K562 (cell line): Measurements from ENCODE around the gene CCDC78. TPM values are rescaled to one million over a fixed set of nuclear protein-coding genes. Genes with fewer than 3 reads are reported as not detected.

Source experiments
- CXXC5 ChIP-seq: fragments of 250-450 bp; sonication (Bioruptor Pico); IDR thresholded peaks from 2 replicates; pipeline ENCODE4 v1.8.0; 2022; ENCODE audit warnings: inconsistent platforms, mild to moderate bottlenecking, moderate library complexity
- RAD21 ChIP-seq, 2 experiments: fragments of 250-450 bp in 1 of 2; fragments of 450-650 bp in 1 of 2; sonication (Bioruptor Pico) in 1 of 2; formaldehyde crosslinking in 1 of 2; IDR thresholded peaks in 1 of 2; conservative IDR thresholded peaks in 1 of 2; 2 replicates each; pipeline versions ENCODE4 v1.4.0 to v1.8.0; 2020 to 2022; ENCODE audit warnings: mild to moderate bottlenecking in 2 of 2, moderate library complexity in 1 of 2
- RB1 ChIP-seq: fragments of 450-650 bp; IDR thresholded peaks from 2 replicates; pipeline ENCODE4 v1.6.1; 2017; ENCODE audit warnings: low read depth, mild to moderate bottlenecking
- RFX7 ChIP-seq: fragments of 250-450 bp; sonication (Bioruptor Pico); IDR thresholded peaks from 2 replicates; pipeline ENCODE4 v1.5.1; 2021; ENCODE audit warnings: mild to moderate bottlenecking
- TAF15 ChIP-seq: fragments of 200-400 bp; formaldehyde crosslinking; IDR thresholded peaks from 2 replicates; pipeline ENCODE4 v1.6.1; 2017; ENCODE audit warnings: mild to moderate bottlenecking, low read depth, low read length, moderate library complexity
- THRAP3 ChIP-seq: fragments of 450-650 bp; IDR thresholded peaks from 2 replicates; pipeline ENCODE4 v1.6.1; 2016; ENCODE audit warnings: mild to moderate bottlenecking, inconsistent platforms, borderline replicate concordance
- TOE1 ChIP-seq, 2 experiments: fragments of 450-650 bp in 1 of 2; sonication (generic) in 1 of 2; formaldehyde crosslinking in 1 of 2; IDR thresholded peaks; 2 replicates each; pipeline versions ENCODE4 v1.7.1 to v1.8.0; 2016 to 2022; ENCODE audit warnings: borderline replicate concordance in 2 of 2, mild to moderate bottlenecking in 2 of 2, antibody characterized with exemption in 1 of 2, inconsistent platforms in 1 of 2, low read depth in 1 of 2, missing genetic modification reagents in 1 of 2, moderate library complexity in 1 of 2
- ZNF274 ChIP-seq: IDR thresholded peaks from 2 replicates; pipeline ENCODE4 v1.6.1; 2011; ENCODE audit warnings: low read depth, mild to moderate bottlenecking, low read length, moderate library complexity, borderline replicate concordance
- ZNF699 ChIP-seq: fragments of 250-450 bp; sonication (Bioruptor Pico); IDR thresholded peaks from 2 replicates; pipeline ENCODE4 v1.8.0; 2021; ENCODE audit warnings: mild to moderate bottlenecking, moderate library complexity; ENCODE audit not compliant: insufficient replicate concordance
- polyA plus RNA-seq, 8 experiments: library from polyadenylated mRNA; depleted of rRNA in 4 of 8; stranded (reverse) in 5 of 8; unstranded in 3 of 8; fragments of >200 nt; fragmentation: Nextera tagmentation in 2 of 8; fragmentation: Illumina TruSeq in 1 of 8; extraction: Ambion mirVana in 2 of 8; extraction: Trizol in 1 of 8; gene quantifications; 2 replicates each; pipeline versions ENCODE4 v1.2.1 to v1.2.3, GENCODE V29; 2011 to 2014; ENCODE audit warnings: inconsistent platforms in 1 of 8, missing spikeins in 1 of 8
- total RNA-seq, 7 experiments: library from RNA; depleted of rRNA in 6 of 7; stranded (reverse); fragments of >200 nt in 6 of 7; fragmentation: Illumina TruSeq in 2 of 7; extraction: Trizol in 2 of 7; gene quantifications; 2 replicates each; pipeline versions ENCODE4 v1.2.1 to v1.2.3, GENCODE V29; 2011 to 2021; ENCODE audit warnings: low replicate concordance in 1 of 7
- TF ChIP-seq, protein P1 (sequence below): fragments of 250-450 bp; sonication (Bioruptor Pico); IDR thresholded peaks from 2 replicates; pipeline ENCODE4 v1.5.0; 2021; ENCODE audit warnings: mild to moderate bottlenecking, moderate library complexity
- TF ChIP-seq, protein P2 (sequence below): sonication (generic); formaldehyde crosslinking; IDR thresholded peaks from 2 replicates; pipeline ENCODE4 v1.8.1; 2023; ENCODE audit warnings: missing genetic modification reagents, mild to moderate bottlenecking, borderline replicate concordance
- TF ChIP-seq, protein P3 (sequence below): fragments of 200-400 bp; formaldehyde crosslinking; IDR thresholded peaks from 2 replicates; pipeline ENCODE4 v1.6.1; 2017; ENCODE audit warnings: mild to moderate bottlenecking, low read depth, low read length, moderate library complexity

CCDC78 gene
- total and polyA plus RNA-seq, 9 of the 15 experiments (the other 6 are each of a cell fraction or from before 2014, with no cell fraction given): 0.24 to 17.7 (median 2.9) TPM

- TF ChIP-seq RFX7 (CRISPR knock-in tag) (no peak), TAF15 (no peak), THRAP3 (no peak), TOE1 (IDR thresholded peaks at IDR 0.05; ENCODE audit: borderline replicate concordance) (no peak), TOE1 (CRISPR knock-in tag; IDR thresholded peaks at IDR 0.05; ENCODE audit: borderline replicate concordance, low read depth) (no peak), ZNF274 (no peak), RAD21 (CRISPR knock-in tag; conservative IDR thresholded peaks at IDR 0.05 in 1 of 2, IDR thresholded peaks at IDR 0.05 in 1 of 2) (peak in 1 of 2 experiments; percentile 20; a peak in 1 of 4 replicates), ZNF699 (CRISPR knock-in tag) (no peak), CXXC5 (no peak), RB1 (0 out of 2 replicates have a peak, but pooled peaks have one; percentile 9)
- TF ChIP-seq, protein P1, sequence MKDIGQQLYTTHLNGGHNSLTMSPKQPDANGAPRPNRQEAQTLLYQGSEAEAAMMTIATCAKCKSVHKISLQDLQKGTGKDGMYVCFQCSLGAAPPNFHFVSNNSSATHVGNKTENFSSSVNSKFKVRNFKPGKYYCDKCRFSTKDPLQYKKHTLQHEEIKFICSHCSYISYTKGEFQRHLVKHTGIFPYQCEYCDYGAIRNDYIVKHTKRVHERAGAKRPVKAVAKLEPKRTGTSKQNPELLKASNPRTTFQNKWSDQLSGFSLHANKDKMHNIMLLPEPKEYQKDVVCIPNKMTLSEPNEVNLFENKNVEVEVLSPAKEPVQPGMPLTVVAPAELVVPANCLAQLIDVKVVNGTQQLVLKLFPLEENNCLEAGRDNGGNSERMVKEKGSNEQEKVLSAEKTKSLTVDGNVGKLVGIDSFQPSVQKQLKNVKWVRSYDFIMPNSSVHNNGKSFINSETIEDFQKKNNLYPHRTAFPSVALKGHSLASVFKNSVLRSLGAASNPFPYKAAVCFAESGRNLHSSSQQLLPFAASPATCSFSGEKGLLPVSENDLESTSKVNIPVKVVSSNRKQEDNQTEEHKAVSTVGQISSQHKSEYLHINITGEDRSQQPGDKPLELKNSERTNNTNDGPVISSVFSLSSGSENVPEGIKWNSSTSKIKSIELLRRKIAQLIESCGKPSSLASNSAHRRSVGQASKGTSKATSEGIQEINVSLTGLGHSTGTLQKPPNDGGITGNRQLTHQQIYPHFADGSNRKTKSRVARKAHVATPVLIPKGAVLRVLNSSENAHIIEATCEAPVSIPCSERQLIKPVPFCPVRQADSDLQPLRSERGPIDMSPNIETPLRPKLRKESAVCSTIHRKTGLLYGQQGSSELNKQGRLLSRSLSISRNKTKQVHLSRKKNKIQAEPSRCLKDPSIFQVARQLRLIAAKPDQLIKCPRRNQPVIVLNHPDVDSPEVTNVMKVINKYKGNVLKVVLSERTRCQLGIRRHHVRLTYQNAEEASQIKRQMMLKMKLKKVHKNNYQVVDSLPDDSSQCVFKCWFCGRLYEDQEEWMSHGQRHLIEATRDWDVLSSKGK: no peak
- TF ChIP-seq, protein P2, sequence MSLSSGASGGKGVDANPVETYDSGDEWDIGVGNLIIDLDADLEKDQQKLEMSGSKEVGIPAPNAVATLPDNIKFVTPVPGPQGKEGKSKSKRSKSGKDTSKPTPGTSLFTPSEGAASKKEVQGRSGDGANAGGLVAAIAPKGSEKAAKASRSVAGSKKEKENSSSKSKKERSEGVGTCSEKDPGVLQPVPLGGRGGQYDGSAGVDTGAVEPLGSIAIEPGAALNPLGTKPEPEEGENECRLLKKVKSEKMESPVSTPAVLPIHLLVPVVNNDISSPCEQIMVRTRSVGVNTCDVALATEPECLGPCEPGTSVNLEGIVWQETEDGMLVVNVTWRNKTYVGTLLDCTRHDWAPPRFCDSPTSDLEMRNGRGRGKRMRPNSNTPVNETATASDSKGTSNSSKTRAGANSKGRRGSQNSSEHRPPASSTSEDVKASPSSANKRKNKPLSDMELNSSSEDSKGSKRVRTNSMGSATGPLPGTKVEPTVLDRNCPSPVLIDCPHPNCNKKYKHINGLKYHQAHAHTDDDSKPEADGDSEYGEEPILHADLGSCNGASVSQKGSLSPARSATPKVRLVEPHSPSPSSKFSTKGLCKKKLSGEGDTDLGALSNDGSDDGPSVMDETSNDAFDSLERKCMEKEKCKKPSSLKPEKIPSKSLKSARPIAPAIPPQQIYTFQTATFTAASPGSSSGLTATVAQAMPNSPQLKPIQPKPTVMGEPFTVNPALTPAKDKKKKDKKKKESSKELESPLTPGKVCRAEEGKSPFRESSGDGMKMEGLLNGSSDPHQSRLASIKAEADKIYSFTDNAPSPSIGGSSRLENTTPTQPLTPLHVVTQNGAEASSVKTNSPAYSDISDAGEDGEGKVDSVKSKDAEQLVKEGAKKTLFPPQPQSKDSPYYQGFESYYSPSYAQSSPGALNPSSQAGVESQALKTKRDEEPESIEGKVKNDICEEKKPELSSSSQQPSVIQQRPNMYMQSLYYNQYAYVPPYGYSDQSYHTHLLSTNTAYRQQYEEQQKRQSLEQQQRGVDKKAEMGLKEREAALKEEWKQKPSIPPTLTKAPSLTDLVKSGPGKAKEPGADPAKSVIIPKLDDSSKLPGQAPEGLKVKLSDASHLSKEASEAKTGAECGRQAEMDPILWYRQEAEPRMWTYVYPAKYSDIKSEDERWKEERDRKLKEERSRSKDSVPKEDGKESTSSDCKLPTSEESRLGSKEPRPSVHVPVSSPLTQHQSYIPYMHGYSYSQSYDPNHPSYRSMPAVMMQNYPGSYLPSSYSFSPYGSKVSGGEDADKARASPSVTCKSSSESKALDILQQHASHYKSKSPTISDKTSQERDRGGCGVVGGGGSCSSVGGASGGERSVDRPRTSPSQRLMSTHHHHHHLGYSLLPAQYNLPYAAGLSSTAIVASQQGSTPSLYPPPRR (CRISPR knock-in tag): no peak
- TF ChIP-seq, protein P3, sequence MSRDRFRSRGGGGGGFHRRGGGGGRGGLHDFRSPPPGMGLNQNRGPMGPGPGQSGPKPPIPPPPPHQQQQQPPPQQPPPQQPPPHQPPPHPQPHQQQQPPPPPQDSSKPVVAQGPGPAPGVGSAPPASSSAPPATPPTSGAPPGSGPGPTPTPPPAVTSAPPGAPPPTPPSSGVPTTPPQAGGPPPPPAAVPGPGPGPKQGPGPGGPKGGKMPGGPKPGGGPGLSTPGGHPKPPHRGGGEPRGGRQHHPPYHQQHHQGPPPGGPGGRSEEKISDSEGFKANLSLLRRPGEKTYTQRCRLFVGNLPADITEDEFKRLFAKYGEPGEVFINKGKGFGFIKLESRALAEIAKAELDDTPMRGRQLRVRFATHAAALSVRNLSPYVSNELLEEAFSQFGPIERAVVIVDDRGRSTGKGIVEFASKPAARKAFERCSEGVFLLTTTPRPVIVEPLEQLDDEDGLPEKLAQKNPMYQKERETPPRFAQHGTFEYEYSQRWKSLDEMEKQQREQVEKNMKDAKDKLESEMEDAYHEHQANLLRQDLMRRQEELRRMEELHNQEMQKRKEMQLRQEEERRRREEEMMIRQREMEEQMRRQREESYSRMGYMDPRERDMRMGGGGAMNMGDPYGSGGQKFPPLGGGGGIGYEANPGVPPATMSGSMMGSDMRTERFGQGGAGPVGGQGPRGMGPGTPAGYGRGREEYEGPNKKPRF: no peak
Observed at GRCh38 chr16:680967-681745, 45.1 kb downstream of the CCDC78 start (continued).
